ENCODE data around the gene THADA. TPM values are rescaled to one million over a fixed set of nuclear protein-coding genes. Genes with fewer than 3 reads are reported as not detected.

THADA gene
- total RNA-seq, 1 donor from 2014 or later = 48.4 TPM

GRCh38 chr2:43429369-43429768, 166.5 kb downstream of the THADA start:
- Mint-ChIP-seq H3K9me3 (no peaks in the 10 kb centered on the region), H3K27me3 (ENCODE audit: low read depth) (no peaks in the 10 kb centered on the region), H3K27ac (no peak overlapping the region), H3K4me1 (ENCODE audit: low read depth) (peaks cover 29% of the 10 kb centered on the region), H3K4me3 (ENCODE audit: low read depth) (no peak overlapping the region), H3K36me3 (ENCODE audit: low read depth) (peaks cover 45% of the 10 kb centered on the region)
- DNase-seq (ENCODE audit: low spot score) = no peak
- intact Hi-C loops (cut with micrococcal nuclease) = loop anchor here (5.0 kb wide), 1 partner anchor 202 kb away; the partner anchor contains the start of gene ZFP36L2

GRCh38 chr2:43427032-43427424, 168.8 kb downstream of the THADA start:
- intact Hi-C loops (cut with micrococcal nuclease) = loop anchor here (2.0 to 5.0 kb wide), 3 partner anchors 24 to 200 kb away; partner anchors contain the start of gene ZFP36L2
- H3K27ac Mint-ChIP-seq = peak overlapping the region; percentile 19
- DNase-seq (ENCODE audit: low spot score) = no peak
- H3K9me3 Mint-ChIP-seq = no peaks in the 10 kb centered on the region
- H3K4me3 Mint-ChIP-seq (ENCODE audit: low read depth) = no peak overlapping the region
- H3K27me3 Mint-ChIP-seq (ENCODE audit: low read depth) = no peaks in the 10 kb centered on the region
- peaks cover 38% of the 10 kb centered on the region for H3K4me1 Mint-ChIP-seq (ENCODE audit: low read depth)
- H3K36me3 Mint-ChIP-seq (ENCODE audit: low read depth) = peaks cover 49% of the 10 kb centered on the region

GRCh38 chr2:43426305-43427031, 169.4 kb downstream of the THADA start:
- Mint-ChIP-seq H3K36me3 (ENCODE audit: low read depth) (peaks cover 54% of the 10 kb centered on the region), H3K9me3 (no peaks in the 10 kb centered on the region), H3K27ac (peak overlapping the region; percentile 19), H3K4me1 (ENCODE audit: low read depth) (peaks cover 38% of the 10 kb centered on the region), H3K27me3 (ENCODE audit: low read depth) (no peaks in the 10 kb centered on the region), H3K4me3 (ENCODE audit: low read depth) (no peak overlapping the region)
- intact Hi-C loops (cut with micrococcal nuclease) = loop anchor here (1.0 to 5.0 kb wide), 7 partner anchors 24 to 295 kb away; partner anchors contain the start of gene ZFP36L2
- peak; percentile 80 for DNase-seq (ENCODE audit: low spot score)

- Mint-ChIP-seq H3K27ac (no peak overlapping the region), H3K4me1 (ENCODE audit: low read depth) (peaks cover 38% of the 10 kb centered on the region), H3K4me3 (ENCODE audit: low read depth) (no peak overlapping the region), H3K36me3 (ENCODE audit: low read depth) (peaks cover 56% of the 10 kb centered on the region), H3K9me3 (no peaks in the 10 kb centered on the region), H3K27me3 (ENCODE audit: low read depth) (no peaks in the 10 kb centered on the region)
- no peak for DNase-seq (ENCODE audit: low spot score)
- intact Hi-C loops (cut with micrococcal nuclease) = loop anchor here (1.0 to 5.0 kb wide), 7 partner anchors 23 to 294 kb away; partner anchors contain the start of gene ZFP36L2
Observed at GRCh38 chr2:43425659-43426058, 170.2 kb downstream of the THADA start.

GRCh38 chr2:43424262-43425207, 171.3 kb downstream of the THADA start:
- Mint-ChIP-seq H3K27me3 (ENCODE audit: low read depth) (no peaks in the 10 kb centered on the region), H3K4me1 (ENCODE audit: low read depth) (peaks cover 41% of the 10 kb centered on the region), H3K9me3 (no peaks in the 10 kb centered on the region), H3K4me3 (ENCODE audit: low read depth) (peak overlapping the region; percentile 10), H3K27ac (peak overlapping the region; percentile 14), H3K36me3 (ENCODE audit: low read depth) (peaks cover 61% of the 10 kb centered on the region)
- intact Hi-C loops (cut with micrococcal nuclease) = loop anchor here (5.0 kb wide), 1 partner anchor 197 kb away; the partner anchor contains the start of gene ZFP36L2
- DNase-seq (ENCODE audit: low spot score) = no peak

- intact Hi-C loops (cut with micrococcal nuclease) = no loop called here
- no peak for DNase-seq (ENCODE audit: low spot score)
- H3K36me3 Mint-ChIP-seq (ENCODE audit: low read depth) = peaks cover 61% of the 10 kb centered on the region
- peaks cover 41% of the 10 kb centered on the region for H3K4me1 Mint-ChIP-seq (ENCODE audit: low read depth)
- H3K9me3 Mint-ChIP-seq = no peaks in the 10 kb centered on the region
- no peak overlapping the region for H3K4me3 Mint-ChIP-seq (ENCODE audit: low read depth)
- H3K27me3 Mint-ChIP-seq (ENCODE audit: low read depth) = no peaks in the 10 kb centered on the region
- H3K27ac Mint-ChIP-seq = no peak overlapping the region
Observed at GRCh38 chr2:43423941-43424261, 171.9 kb downstream of the THADA start.

- peaks cover 58% of the 10 kb centered on the region for H3K36me3 Mint-ChIP-seq (ENCODE audit: low read depth)
- intact Hi-C loops (cut with micrococcal nuclease) = no loop called here
- H3K27ac Mint-ChIP-seq = no peak overlapping the region
- H3K4me1 Mint-ChIP-seq (ENCODE audit: low read depth) = peaks cover 33% of the 10 kb centered on the region
- no peaks in the 10 kb centered on the region for H3K9me3 Mint-ChIP-seq
- H3K4me3 Mint-ChIP-seq (ENCODE audit: low read depth) = no peak overlapping the region
- no peaks in the 10 kb centered on the region for H3K27me3 Mint-ChIP-seq (ENCODE audit: low read depth)
- no peak for DNase-seq (ENCODE audit: low spot score)
Observed at GRCh38 chr2:43421194-43421593, 174.6 kb downstream of the THADA start.

- Mint-ChIP-seq H3K4me1 (ENCODE audit: low read depth) (peaks cover 26% of the 10 kb centered on the region), H3K27ac (no peak overlapping the region), H3K27me3 (ENCODE audit: low read depth) (no peaks in the 10 kb centered on the region), H3K9me3 (no peaks in the 10 kb centered on the region), H3K36me3 (ENCODE audit: low read depth) (peaks cover 58% of the 10 kb centered on the region), H3K4me3 (ENCODE audit: low read depth) (no peak overlapping the region)
- intact Hi-C loops (cut with micrococcal nuclease) = no loop called here
- no peak for DNase-seq (ENCODE audit: low spot score)
Observed at GRCh38 chr2:43420389-43420801, 175.4 kb downstream of the THADA start.

GRCh38 chr2:43419876-43420275, 176.0 kb downstream of the THADA start:
- no peak for DNase-seq (ENCODE audit: low spot score)
- Mint-ChIP-seq H3K9me3 (no peaks in the 10 kb centered on the region), H3K36me3 (ENCODE audit: low read depth) (peaks cover 57% of the 10 kb centered on the region), H3K27ac (no peak overlapping the region), H3K27me3 (ENCODE audit: low read depth) (no peaks in the 10 kb centered on the region), H3K4me1 (ENCODE audit: low read depth) (peaks cover 21% of the 10 kb centered on the region), H3K4me3 (ENCODE audit: low read depth) (no peak overlapping the region)
- intact Hi-C loops (cut with micrococcal nuclease) = no loop called here

- Mint-ChIP-seq H3K27ac (no peak overlapping the region), H3K4me1 (ENCODE audit: low read depth) (peaks cover 15% of the 10 kb centered on the region), H3K9me3 (no peaks in the 10 kb centered on the region), H3K27me3 (ENCODE audit: low read depth) (no peaks in the 10 kb centered on the region), H3K36me3 (ENCODE audit: low read depth) (peaks cover 57% of the 10 kb centered on the region), H3K4me3 (ENCODE audit: low read depth) (no peak overlapping the region)
- no peak for DNase-seq (ENCODE audit: low spot score)
- intact Hi-C loops (cut with micrococcal nuclease) = no loop called here
Observed at GRCh38 chr2:43419243-43419642, 176.6 kb downstream of the THADA start.

GRCh38 chr2:43418680-43419079, 177.2 kb downstream of the THADA start:
- Mint-ChIP-seq H3K9me3 (no peaks in the 10 kb centered on the region), H3K27ac (no peak overlapping the region), H3K4me1 (ENCODE audit: low read depth) (peaks cover 9% of the 10 kb centered on the region), H3K36me3 (ENCODE audit: low read depth) (peaks cover 56% of the 10 kb centered on the region), H3K27me3 (ENCODE audit: low read depth) (no peaks in the 10 kb centered on the region), H3K4me3 (ENCODE audit: low read depth) (no peak overlapping the region)
- DNase-seq (ENCODE audit: low spot score) = no peak
- intact Hi-C loops (cut with micrococcal nuclease) = no loop called here

GRCh38 chr2:43417300-43417699, 178.5 kb downstream of the THADA start:
- DNase-seq (ENCODE audit: low spot score) = no peak
- Mint-ChIP-seq H3K4me1 (ENCODE audit: low read depth) (peaks cover 7% of the 10 kb centered on the region), H3K36me3 (ENCODE audit: low read depth) (peaks cover 52% of the 10 kb centered on the region), H3K9me3 (no peaks in the 10 kb centered on the region), H3K4me3 (ENCODE audit: low read depth) (no peak overlapping the region), H3K27ac (no peak overlapping the region), H3K27me3 (ENCODE audit: low read depth) (no peaks in the 10 kb centered on the region)
- intact Hi-C loops (cut with micrococcal nuclease) = no loop called here

GRCh38 chr2:43415592-43415991, 180.2 kb downstream of the THADA start:
- intact Hi-C loops (cut with micrococcal nuclease) = no loop called here
- Mint-ChIP-seq H3K4me3 (ENCODE audit: low read depth) (no peak overlapping the region), H3K4me1 (ENCODE audit: low read depth) (peaks cover 7% of the 10 kb centered on the region), H3K27ac (no peak overlapping the region), H3K27me3 (ENCODE audit: low read depth) (no peaks in the 10 kb centered on the region), H3K9me3 (no peaks in the 10 kb centered on the region), H3K36me3 (ENCODE audit: low read depth) (peaks cover 39% of the 10 kb centered on the region)
- no peak for DNase-seq (ENCODE audit: low spot score)
